Spleen (tissue), 7 donors: ENCODE measurements around the gene KLK7.

Experiments used
- CTCF ChIP-seq, 11 experiments: fragments of 200-600 bp in 7 of 11; fragments of 450-650 bp in 4 of 11; sonication (generic) in 4 of 11; IDR thresholded peaks in 8 of 11; conservative IDR thresholded peaks in 3 of 11; 1 replicate in 7 of 11; 2 replicates in 4 of 11; pipeline versions ENCODE4 v1.4.0 to v1.8.0; 2016 to 2021; ENCODE audit warnings: antibody characterized with exemption in 11 of 11, inconsistent platforms in 4 of 11, mild to moderate bottlenecking in 1 of 11
- POLR2A ChIP-seq, 3 donors: fragments of 450-650 bp; IDR thresholded peaks; one replicate each; pipeline ENCODE4 v1.5.1; 2017; ENCODE audit warnings: antibody characterized with exemption in 3 of 3, mild to moderate bottlenecking in 1 of 3
- POLR2AphosphoS5 ChIP-seq, 3 donors: sonication (generic); formaldehyde crosslinking; IDR thresholded peaks; one replicate each; pipeline ENCODE4 v1.5.1; 2017; ENCODE audit warnings: antibody characterized with exemption in 3 of 3
- donor health status: DM: no; HTN: no; CAD: no; lungs with moderate emphysema.
- donor health status: DM: no; HTN: no; CAD: no.
- donor health status: DM: no; HTN: no; CAD: no.

- no peak for TF ChIP-seq CTCF (IDR thresholded peaks at IDR 0.05 in 8 of 11, conservative IDR thresholded peaks at IDR 0.05 in 3 of 11)
- TF ChIP-seq POLR2A (IDR thresholded peaks at IDR 0.05): no peak
- no peak for TF ChIP-seq POLR2AphosphoS5 (IDR thresholded peaks at IDR 0.05)
Observed at GRCh38 chr19:50972795-50973376, 10.8 kb downstream of the KLK7 start.
